Astrocyte of the cerebellum (primary cell): ENCODE results near the gene USP49.

Experiments used
- DNase-seq: peaks from one replicate; pipeline ENCODE4 v3.0.0-alpha.2; 2011; ENCODE audit warnings: low read depth
- H3K4me3 ChIP-seq: 2 replicates; pipeline ENCODE4 v1.5.1; 2011; ENCODE audit warnings: mild to moderate bottlenecking, low read depth, low read length, moderate library complexity
- CTCF ChIP-seq: IDR thresholded peaks from 2 replicates; pipeline ENCODE4 v1.5.1; 2012; ENCODE audit warnings: low read length, low read depth, moderate library complexity, mild to moderate bottlenecking; ENCODE audit errors: missing control alignments
- in situ Hi-C: cut with HindIII; loops from 2 replicates; pipeline ENCODE4 v1.10.0; 2017; ENCODE audit warnings: low sequenced_read_pairs

The USP49 gene

GRCh38 chr6:41892921-41893564 lies 2.1 kb downstream of the USP49 start:
- in situ Hi-C loops, result no loop called here
- H3K4me3 ChIP-seq, result no peak overlapping the region
- no peak for TF ChIP-seq CTCF
- no peak for DNase-seq

DNA sequence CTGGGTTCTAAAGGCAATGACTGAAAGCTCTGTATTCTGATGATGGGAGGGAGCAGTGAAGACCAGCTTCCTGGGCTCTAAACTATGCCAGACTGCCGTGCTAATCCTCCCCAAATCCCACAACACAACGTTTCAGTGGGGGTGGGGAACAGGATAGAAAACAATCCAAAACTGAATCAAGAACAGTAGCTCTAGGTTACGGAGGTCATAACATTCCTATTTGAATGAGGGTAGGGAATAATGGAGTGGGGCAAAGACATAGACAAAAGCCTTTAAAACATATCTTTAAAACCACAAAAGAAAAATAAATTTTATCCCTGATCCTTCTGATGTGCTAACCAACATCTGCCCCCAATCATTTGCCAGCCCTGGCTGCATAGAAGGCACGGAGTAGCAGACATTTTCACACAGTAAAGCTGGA lies 7.8 kb downstream of the USP49 start:
- H3K4me3 ChIP-seq, result no peak overlapping the region

GRCh38 chr6:41885930-41886329 lies 9.2 kb downstream of the USP49 start:
- TF ChIP-seq CTCF, result no peak
- H3K4me3 ChIP-seq, result no peak overlapping the region
- in situ Hi-C loops, result no loop called here
- DNase-seq, result no peak

More for the DNA sequence above, 7.8 kb downstream of the USP49 start:
- no peak for DNase-seq
- in situ Hi-C loops, result no loop called here
- no peak for TF ChIP-seq CTCF

GRCh38 chr6:41884957-41885356 lies 10.2 kb downstream of the USP49 start:
- no peak for TF ChIP-seq CTCF
- in situ Hi-C loops, result no loop called here
- no peak overlapping the region for H3K4me3 ChIP-seq
- DNase-seq, result no peak

GRCh38 chr6:41881506-41881905 lies 13.7 kb downstream of the USP49 start:
- DNase-seq, result no peak
- no peak for TF ChIP-seq CTCF
- in situ Hi-C loops, result no loop called here
- H3K4me3 ChIP-seq, result no peak overlapping the region

DNA sequence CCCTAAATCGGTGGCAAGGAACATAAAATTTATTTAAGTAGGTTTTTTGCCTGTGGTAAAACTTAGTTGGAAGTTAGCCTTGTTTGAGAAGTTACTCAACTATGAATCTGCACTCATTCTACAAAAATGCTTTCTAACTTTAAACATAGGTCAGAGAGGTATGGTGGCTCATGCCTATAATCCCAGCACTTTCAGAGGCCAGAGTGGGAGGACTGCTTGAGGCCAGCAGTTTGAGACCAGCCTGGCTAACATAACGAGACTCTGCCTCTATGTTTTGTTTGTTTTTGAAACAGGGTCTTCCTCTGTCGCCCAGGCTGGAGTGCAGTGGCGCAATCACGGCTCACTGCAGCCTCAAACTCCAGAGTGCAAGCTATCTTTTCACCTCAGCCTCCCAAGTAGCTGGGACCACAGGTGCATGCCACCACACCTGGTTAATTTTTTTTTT lies 16.2 kb downstream of the USP49 start:
- DNase-seq, result peak; percentile 9
- H3K4me3 ChIP-seq, result no peak overlapping the region
- in situ Hi-C loops, result no loop called here
- TF ChIP-seq CTCF, result no peak
